GM10248 (cell line): ENCODE results near the gene PLOD1.
A peak's percentile ranks its signal among the peaks of the same experiment; 100 is the strongest.
"Not testable (repeated sequence)": the region's sequence is repeated elsewhere in the genome, so short reads cannot be mapped to it uniquely, and the experiment has no call there.

Experiments
- CTCF ChIA-PET: fragments of 300-600 bp; sonication (Branson Sonifier 250); formaldehyde crosslinking; extraction: SDS; loops from one replicate; lab custom pipeline; 2021; ENCODE audit warnings: antibody characterized with exemption; lab: Yijun Ruan, JAX
- POLR2A ChIA-PET: fragments of 350-650 bp; sonication (Branson Sonifier 250); formaldehyde crosslinking; extraction: SDS; loops from one replicate; lab custom pipeline; 2020; ENCODE audit warnings: antibody characterized with exemption; lab: Yijun Ruan, JAX
- DNase-seq: peaks from one replicate; pipeline ENCODE4 v3.0.0; 2012; ENCODE audit errors: extremely low spot score
- CTCF ChIP-seq: IDR thresholded peaks from 2 replicates; pipeline ENCODE4 v1.5.1; 2012; ENCODE audit warnings: mild to moderate bottlenecking, low read depth; ENCODE audit errors: extremely low read depth, missing control alignments, control extremely low read depth

Gene PLOD1

GRCh38 chr1:11904978-11905377 is 29.5 kb upstream of the PLOD1 start:
- POLR2A ChIA-PET, result no interaction called here
- no peak for TF ChIP-seq CTCF

GRCh38 chr1:11906870-11907269 is 27.6 kb upstream of the PLOD1 start:
- POLR2A ChIA-PET, result no interaction called here
- no peak for TF ChIP-seq CTCF
- DNase-seq, result no peak
- CTCF ChIA-PET, result no interaction called here

More at GRCh38 chr1:11904978-11905377, 29.5 kb upstream of the PLOD1 start:
- CTCF ChIA-PET, result no interaction called here
- DNase-seq, result no peak

- POLR2A ChIA-PET, result interaction anchor here (0.6 to 3.4 kb wide), 29 partner anchors 8 to 1672 kb away, joined by 3 to 53 read pairs (median 7); partner anchors contain the start of genes AGTRAP, CLCN6, KIAA2013 and MIIP
- DNase-seq, result peak; percentile 90
- CTCF ChIA-PET, result interaction anchor here (0.7 to 2.1 kb wide), 13 partner anchors 9 to 257 kb away, joined by 3 to 8 read pairs (median 4); no protein-coding TSS in a partner anchor
- TF ChIP-seq CTCF, result peak; percentile 93
Observed at GRCh38 chr1:11907275-11908094, 27.0 kb upstream of the PLOD1 start.

GRCh38 chr1:11908095-11908675 is 26.3 kb upstream of the PLOD1 start:
- DNase-seq, result peak; percentile 73
- ChIA-PET CTCF (interaction anchor here (0.7 to 2.1 kb wide), 13 partner anchors 9 to 258 kb away, joined by 3 to 8 read pairs (median 4); no protein-coding TSS in a partner anchor), POLR2A (interaction anchor here (0.6 to 3.4 kb wide), 47 partner anchors 8 to 1672 kb away, joined by 3 to 53 read pairs (median 5); partner anchors contain the start of genes AGTRAP, CLCN6, FBXO6 and KIAA2013)
- TF ChIP-seq CTCF, result no peak

- DNase-seq, result not testable (repeated sequence)
- POLR2A ChIA-PET, result interaction anchor here (2.2 to 2.5 kb wide), 2 partner anchors 28 to 63 kb away, joined by 9 to 12 read pairs; no protein-coding TSS in a partner anchor
- CTCF ChIA-PET, result interaction anchor here (1.8 to 1.9 kb wide), 2 partner anchors 15 to 56 kb away, joined by 4 to 9 read pairs; partner anchors contain the start of gene KIAA2013
Observed at GRCh38 chr1:11910914-11911228, 23.6 kb upstream of the PLOD1 start.

- no peak for TF ChIP-seq CTCF
- ChIA-PET CTCF (interaction anchor here (1.8 kb wide), 1 partner anchor 14 kb away, joined by 4 read pairs; the partner anchor contains the start of gene KIAA2013), POLR2A (no interaction called here)
- DNase-seq, result no peak
Observed at GRCh38 chr1:11912000-11912399, 22.5 kb upstream of the PLOD1 start.

- CTCF ChIA-PET, result interaction anchor here (1.8 kb wide), 1 partner anchor 13 kb away, joined by 4 read pairs; the partner anchor contains the start of gene KIAA2013
- POLR2A ChIA-PET, DNase-seq: not testable (repeated sequence)
Observed at GRCh38 chr1:11912482-11913216, 21.9 kb upstream of the PLOD1 start.
